Upper lobe of left lung (tissue), 4 donors: ENCODE measurements around the gene IFT22.

Source experiments
- EP300 ChIP-seq, 4 donors: sonication (generic); formaldehyde crosslinking; IDR thresholded peaks; one replicate each; pipeline ENCODE4 v1.5.1; 2017; ENCODE audit warnings: antibody characterized with exemption in 4 of 4, control low read depth in 2 of 4
- POLR2A ChIP-seq, 4 donors: fragments of 450-650 bp; IDR thresholded peaks; one replicate each; pipeline ENCODE4 v1.5.1; 2016 to 2017; ENCODE audit warnings: antibody characterized with exemption in 4 of 4, mild to moderate bottlenecking in 2 of 4
- POLR2AphosphoS5 ChIP-seq, 2 donors: sonication (generic); formaldehyde crosslinking; IDR thresholded peaks; one replicate each; pipeline ENCODE4 v1.5.1; 2017; ENCODE audit warnings: antibody characterized with exemption in 2 of 2
- TF ChIP-seq, protein P1 (sequence below), 6 experiments: fragments of 450-650 bp in 4 of 6; fragments of 200-600 bp in 2 of 6; sonication (generic) in 2 of 6; IDR thresholded peaks; one replicate each; pipeline ENCODE4 v1.5.1; 2016 to 2019; ENCODE audit warnings: antibody characterized with exemption in 6 of 6

DNA sequence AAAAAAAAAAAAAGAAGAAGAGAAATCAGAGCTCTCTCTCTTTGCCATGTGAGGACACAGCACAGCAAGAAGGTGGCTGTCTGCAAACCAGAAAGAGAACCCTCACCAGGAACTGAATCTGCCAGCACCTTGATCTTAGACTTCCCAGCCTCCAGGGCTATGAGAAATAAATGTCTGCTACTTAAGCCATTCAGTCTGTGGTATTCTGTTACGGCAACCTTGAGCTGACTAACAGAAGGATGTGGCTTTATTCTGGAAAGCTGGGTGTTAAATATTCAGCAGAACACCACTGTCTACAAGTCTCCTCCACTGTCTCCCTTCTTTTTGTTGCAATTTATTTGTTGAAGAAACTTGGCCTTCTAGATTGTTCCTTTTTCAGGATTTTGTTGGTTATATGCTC is 46.1 kb upstream of the IFT22 start:
- TF ChIP-seq, protein P1, sequence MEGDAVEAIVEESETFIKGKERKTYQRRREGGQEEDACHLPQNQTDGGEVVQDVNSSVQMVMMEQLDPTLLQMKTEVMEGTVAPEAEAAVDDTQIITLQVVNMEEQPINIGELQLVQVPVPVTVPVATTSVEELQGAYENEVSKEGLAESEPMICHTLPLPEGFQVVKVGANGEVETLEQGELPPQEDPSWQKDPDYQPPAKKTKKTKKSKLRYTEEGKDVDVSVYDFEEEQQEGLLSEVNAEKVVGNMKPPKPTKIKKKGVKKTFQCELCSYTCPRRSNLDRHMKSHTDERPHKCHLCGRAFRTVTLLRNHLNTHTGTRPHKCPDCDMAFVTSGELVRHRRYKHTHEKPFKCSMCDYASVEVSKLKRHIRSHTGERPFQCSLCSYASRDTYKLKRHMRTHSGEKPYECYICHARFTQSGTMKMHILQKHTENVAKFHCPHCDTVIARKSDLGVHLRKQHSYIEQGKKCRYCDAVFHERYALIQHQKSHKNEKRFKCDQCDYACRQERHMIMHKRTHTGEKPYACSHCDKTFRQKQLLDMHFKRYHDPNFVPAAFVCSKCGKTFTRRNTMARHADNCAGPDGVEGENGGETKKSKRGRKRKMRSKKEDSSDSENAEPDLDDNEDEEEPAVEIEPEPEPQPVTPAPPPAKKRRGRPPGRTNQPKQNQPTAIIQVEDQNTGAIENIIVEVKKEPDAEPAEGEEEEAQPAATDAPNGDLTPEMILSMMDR (IDR thresholded peaks at IDR 0.05), result no peak
- no peak for TF ChIP-seq POLR2AphosphoS5 (IDR thresholded peaks at IDR 0.05)
- TF ChIP-seq EP300 (IDR thresholded peaks at IDR 0.05), result no peak
- no peak for TF ChIP-seq POLR2A (IDR thresholded peaks at IDR 0.05)
